Measurements from ENCODE around the gene FGF14.

Gene FGF14

GRCh38 chr13:101893021-101893420, 508.8 kb downstream of the FGF14 start:
- H3K9ac ChIP-seq (ENCODE audit: low read length in 5 of 5), result no peak overlapping the region
- H3K27me3 ChIP-seq (ENCODE audit: control insufficient read depth in 5 of 5, insufficient read depth in 4 of 5, low read length in 5 of 5), result no peaks in the 10 kb centered on the region
- H3K4me3 ChIP-seq (ENCODE audit: low read depth in 1 of 5, low read length in 5 of 5), result no peak overlapping the region
- H3K36me3 ChIP-seq (ENCODE audit: control insufficient read depth in 5 of 5, insufficient read depth in 5 of 5, low read length in 5 of 5), result no peaks in the 10 kb centered on the region
- H3K27ac ChIP-seq (ENCODE audit: low read depth, low read length), result no peak overlapping the region
- no peaks in the 10 kb centered on the region for H3K9me3 ChIP-seq (ENCODE audit: control insufficient read depth in 5 of 5, low read length in 5 of 5)
- no peaks in the 10 kb centered on the region for H3K4me1 ChIP-seq (ENCODE audit: control insufficient read depth in 5 of 5, insufficient read depth in 5 of 5, low read length in 5 of 5)

GRCh38 chr13:101892296-101892695, 509.6 kb downstream of the FGF14 start:
- Histone ChIP-seq H3K36me3 (ENCODE audit: control insufficient read depth in 5 of 5, insufficient read depth in 5 of 5, low read length in 5 of 5) (no peaks in the 10 kb centered on the region), H3K27ac (ENCODE audit: low read depth, low read length) (no peak overlapping the region), H3K4me3 (ENCODE audit: low read depth in 1 of 5, low read length in 5 of 5) (no peak overlapping the region), H3K27me3 (ENCODE audit: control insufficient read depth in 5 of 5, insufficient read depth in 4 of 5, low read length in 5 of 5) (no peaks in the 10 kb centered on the region), H3K9me3 (ENCODE audit: control insufficient read depth in 5 of 5, low read length in 5 of 5) (no peaks in the 10 kb centered on the region), H3K4me1 (ENCODE audit: control insufficient read depth in 5 of 5, insufficient read depth in 5 of 5, low read length in 5 of 5) (no peaks in the 10 kb centered on the region), H3K9ac (ENCODE audit: low read length in 5 of 5) (no peak overlapping the region)

GRCh38 chr13:101881593-101881992, 520.3 kb downstream of the FGF14 start:
- H3K36me3 ChIP-seq (ENCODE audit: control insufficient read depth in 5 of 5, insufficient read depth in 5 of 5, low read length in 5 of 5), result no peaks in the 10 kb centered on the region
- no peak overlapping the region for H3K4me3 ChIP-seq (ENCODE audit: low read depth in 1 of 5, low read length in 5 of 5)
- H3K9ac ChIP-seq (ENCODE audit: low read length in 5 of 5), result no peak overlapping the region
- H3K27me3 ChIP-seq (ENCODE audit: control insufficient read depth in 5 of 5, insufficient read depth in 4 of 5, low read length in 5 of 5), result no peaks in the 10 kb centered on the region
- H3K9me3 ChIP-seq (ENCODE audit: control insufficient read depth in 5 of 5, low read length in 5 of 5), result no peaks in the 10 kb centered on the region
- no peaks in the 10 kb centered on the region for H3K4me1 ChIP-seq (ENCODE audit: control insufficient read depth in 5 of 5, insufficient read depth in 5 of 5, low read length in 5 of 5)
- no peak overlapping the region for H3K27ac ChIP-seq (ENCODE audit: low read depth, low read length)

- no peaks in the 10 kb centered on the region for H3K36me3 ChIP-seq (ENCODE audit: control insufficient read depth in 5 of 5, insufficient read depth in 5 of 5, low read length in 5 of 5)
- no peaks in the 10 kb centered on the region for H3K9me3 ChIP-seq (ENCODE audit: control insufficient read depth in 5 of 5, low read length in 5 of 5)
- H3K27ac ChIP-seq (ENCODE audit: low read depth, low read length), result no peak overlapping the region
- no peaks in the 10 kb centered on the region for H3K4me1 ChIP-seq (ENCODE audit: control insufficient read depth in 5 of 5, insufficient read depth in 5 of 5, low read length in 5 of 5)
- no peaks in the 10 kb centered on the region for H3K27me3 ChIP-seq (ENCODE audit: control insufficient read depth in 5 of 5, insufficient read depth in 4 of 5, low read length in 5 of 5)
- H3K4me3 ChIP-seq (ENCODE audit: low read depth in 1 of 5, low read length in 5 of 5), result no peak overlapping the region
- H3K9ac ChIP-seq (ENCODE audit: low read length in 5 of 5), result no peak overlapping the region
These were observed 521.3 kb downstream of the FGF14 start for GRCh38 chr13:101880581-101880980.

- Histone ChIP-seq H3K27me3 (ENCODE audit: control insufficient read depth in 5 of 5, insufficient read depth in 4 of 5, low read length in 5 of 5) (no peaks in the 10 kb centered on the region), H3K36me3 (ENCODE audit: control insufficient read depth in 5 of 5, insufficient read depth in 5 of 5, low read length in 5 of 5) (no peaks in the 10 kb centered on the region), H3K27ac (ENCODE audit: low read depth, low read length) (no peak overlapping the region), H3K4me1 (ENCODE audit: control insufficient read depth in 5 of 5, insufficient read depth in 5 of 5, low read length in 5 of 5) (no peaks in the 10 kb centered on the region), H3K9me3 (ENCODE audit: control insufficient read depth in 5 of 5, low read length in 5 of 5) (no peaks in the 10 kb centered on the region), H3K9ac (ENCODE audit: low read length in 5 of 5) (no peak overlapping the region), H3K4me3 (ENCODE audit: low read depth in 1 of 5, low read length in 5 of 5) (no peak overlapping the region)
These were observed 524.9 kb downstream of the FGF14 start for GRCh38 chr13:101876951-101877350.

GRCh38 chr13:101875717-101876393, 526.0 kb downstream of the FGF14 start:
- no peak overlapping the region for H3K27ac ChIP-seq (ENCODE audit: low read depth, low read length)
- H3K36me3 ChIP-seq (ENCODE audit: control insufficient read depth in 5 of 5, insufficient read depth in 5 of 5, low read length in 5 of 5), result no peaks in the 10 kb centered on the region
- H3K4me3 ChIP-seq (ENCODE audit: low read depth in 1 of 5, low read length in 5 of 5), result no peak overlapping the region
- H3K9me3 ChIP-seq (ENCODE audit: control insufficient read depth in 5 of 5, low read length in 5 of 5), result no peaks in the 10 kb centered on the region
- no peaks in the 10 kb centered on the region for H3K4me1 ChIP-seq (ENCODE audit: control insufficient read depth in 5 of 5, insufficient read depth in 5 of 5, low read length in 5 of 5)
- no peak overlapping the region for H3K9ac ChIP-seq (ENCODE audit: low read length in 5 of 5)
- no peaks in the 10 kb centered on the region for H3K27me3 ChIP-seq (ENCODE audit: control insufficient read depth in 5 of 5, insufficient read depth in 4 of 5, low read length in 5 of 5)

- Histone ChIP-seq H3K36me3 (ENCODE audit: control insufficient read depth in 5 of 5, insufficient read depth in 5 of 5, low read length in 5 of 5) (no peaks in the 10 kb centered on the region), H3K27ac (ENCODE audit: low read depth, low read length) (no peak overlapping the region), H3K9me3 (ENCODE audit: control insufficient read depth in 5 of 5, low read length in 5 of 5) (no peaks in the 10 kb centered on the region), H3K4me3 (ENCODE audit: low read depth in 1 of 5, low read length in 5 of 5) (no peak overlapping the region), H3K27me3 (ENCODE audit: control insufficient read depth in 5 of 5, insufficient read depth in 4 of 5, low read length in 5 of 5) (no peaks in the 10 kb centered on the region), H3K9ac (ENCODE audit: low read length in 5 of 5) (no peak overlapping the region), H3K4me1 (ENCODE audit: control insufficient read depth in 5 of 5, insufficient read depth in 5 of 5, low read length in 5 of 5) (no peaks in the 10 kb centered on the region)
These were observed 526.8 kb downstream of the FGF14 start for GRCh38 chr13:101875091-101875490.

- no peak overlapping the region for H3K27ac ChIP-seq (ENCODE audit: low read depth, low read length)
- H3K4me1 ChIP-seq (ENCODE audit: control insufficient read depth in 5 of 5, insufficient read depth in 5 of 5, low read length in 5 of 5), result no peaks in the 10 kb centered on the region
- no peaks in the 10 kb centered on the region for H3K36me3 ChIP-seq (ENCODE audit: control insufficient read depth in 5 of 5, insufficient read depth in 5 of 5, low read length in 5 of 5)
- H3K9ac ChIP-seq (ENCODE audit: low read length in 5 of 5), result no peak overlapping the region
- H3K4me3 ChIP-seq (ENCODE audit: low read depth in 1 of 5, low read length in 5 of 5), result no peak overlapping the region
- no peaks in the 10 kb centered on the region for H3K27me3 ChIP-seq (ENCODE audit: control insufficient read depth in 5 of 5, insufficient read depth in 4 of 5, low read length in 5 of 5)
- H3K9me3 ChIP-seq (ENCODE audit: control insufficient read depth in 5 of 5, low read length in 5 of 5), result no peaks in the 10 kb centered on the region
These were observed 532.3 kb downstream of the FGF14 start for GRCh38 chr13:101869553-101869952.

- Histone ChIP-seq H3K4me3 (ENCODE audit: low read depth in 1 of 5, low read length in 5 of 5) (no peak overlapping the region), H3K9ac (ENCODE audit: low read length in 5 of 5) (no peak overlapping the region), H3K27ac (ENCODE audit: low read depth, low read length) (no peak overlapping the region), H3K9me3 (ENCODE audit: control insufficient read depth in 5 of 5, low read length in 5 of 5) (no peaks in the 10 kb centered on the region), H3K4me1 (ENCODE audit: control insufficient read depth in 5 of 5, insufficient read depth in 5 of 5, low read length in 5 of 5) (no peaks in the 10 kb centered on the region), H3K36me3 (ENCODE audit: control insufficient read depth in 5 of 5, insufficient read depth in 5 of 5, low read length in 5 of 5) (no peaks in the 10 kb centered on the region), H3K27me3 (ENCODE audit: control insufficient read depth in 5 of 5, insufficient read depth in 4 of 5, low read length in 5 of 5) (no peaks in the 10 kb centered on the region)
These were observed 533.0 kb downstream of the FGF14 start for GRCh38 chr13:101868585-101869469.

- Histone ChIP-seq H3K27me3 (ENCODE audit: control insufficient read depth in 5 of 5, insufficient read depth in 4 of 5, low read length in 5 of 5) (no peaks in the 10 kb centered on the region), H3K9ac (ENCODE audit: low read length in 5 of 5) (no peak overlapping the region), H3K9me3 (ENCODE audit: control insufficient read depth in 5 of 5, low read length in 5 of 5) (no peaks in the 10 kb centered on the region), H3K4me1 (ENCODE audit: control insufficient read depth in 5 of 5, insufficient read depth in 5 of 5, low read length in 5 of 5) (no peaks in the 10 kb centered on the region), H3K4me3 (ENCODE audit: low read depth in 1 of 5, low read length in 5 of 5) (no peak overlapping the region), H3K27ac (ENCODE audit: low read depth, low read length) (no peak overlapping the region), H3K36me3 (ENCODE audit: control insufficient read depth in 5 of 5, insufficient read depth in 5 of 5, low read length in 5 of 5) (no peaks in the 10 kb centered on the region)
These were observed 534.8 kb downstream of the FGF14 start for GRCh38 chr13:101866889-101867581.
